ENCODE results near the gene RTN4RL1. TPM values are rescaled to one million over a fixed set of nuclear protein-coding genes. Genes with fewer than 3 reads are reported as not detected.

RTN4RL1 gene
- total RNA-seq, 3 donors from 2014 or later (not counting 1 experiment from before 2014, with no cell fraction given) = 0.15 to 0.23 TPM; not detected in 1

GRCh38 chr17:2037155-2037554 lies 12.0 kb upstream of the RTN4RL1 start:
- Mint-ChIP-seq H3K9me3 (no peaks in the 10 kb centered on the region), H3K4me1 (peaks cover 4% of the 10 kb centered on the region in 2 donors), H3K36me3 (no peaks in the 10 kb centered on the region), H3K4me3 (no peak overlapping the region), H3K27ac (no peak overlapping the region), H3K27me3 (ENCODE audit: low read depth in 2 of 2) (no peaks in the 10 kb centered on the region)
- no peak for TF ChIP-seq CTCF (IDR thresholded peaks at IDR 0.05)
- 97% methylated on average over 10 of the region's 10 CpGs for WGBS (ENCODE audit: insufficient coverage)
- Histone ChIP-seq H3K27ac (ENCODE audit: low read length) (no peak overlapping the region), H3K9me3 (ENCODE audit: control insufficient read depth, insufficient read depth, low read length) (no peaks in the 10 kb centered on the region), H3K4me1 (ENCODE audit: control insufficient read depth, insufficient read depth, low read length) (peaks cover 9% of the 10 kb centered on the region), H3K4me3 (ENCODE audit: low read length) (no peak overlapping the region), H3K27me3 (ENCODE audit: control insufficient read depth, insufficient read depth, low read length) (no peaks in the 10 kb centered on the region), H3K36me3 (ENCODE audit: control insufficient read depth, insufficient read depth, low read length) (peaks cover 29% of the 10 kb centered on the region)
- DNase-seq (no peak), ATAC-seq (no peak)
- intact Hi-C loops (cut with micrococcal nuclease) = loop anchor here (10.0 kb wide), 1 partner anchor 322 kb away; the partner anchor contains the start of gene TLCD2

- H3K4me3 Mint-ChIP-seq = no peak overlapping the region
- ATAC-seq = no peak
- intact Hi-C loops (cut with micrococcal nuclease) = loop anchor here (10.0 kb wide), 1 partner anchor 321 kb away; the partner anchor contains the start of gene TLCD2
Observed at GRCh38 chr17:2035541-2036488, 10.7 kb upstream of the RTN4RL1 start.

GRCh38 chr17:2034806-2035540 lies 9.8 kb upstream of the RTN4RL1 start:
- peaks cover 14% of the 10 kb centered on the region for H3K4me1 ChIP-seq (ENCODE audit: control insufficient read depth, insufficient read depth, low read length)
- H3K27ac ChIP-seq (ENCODE audit: low read length) = no peak overlapping the region
- H3K27me3 ChIP-seq (ENCODE audit: control insufficient read depth, insufficient read depth, low read length) = no peaks in the 10 kb centered on the region
- Mint-ChIP-seq H3K4me3 (no peak overlapping the region), H3K4me1 (peaks cover 11% of the 10 kb centered on the region in 2 donors), H3K27me3 (ENCODE audit: low read depth in 2 of 2) (no peaks in the 10 kb centered on the region), H3K9me3 (no peaks in the 10 kb centered on the region), H3K36me3 (no peaks in the 10 kb centered on the region), H3K27ac (no peak overlapping the region)
- ATAC-seq (no peak), DNase-seq (no peak)
- intact Hi-C loops (cut with micrococcal nuclease) = loop anchor here (10.0 kb wide), 1 partner anchor 320 kb away; the partner anchor contains the start of gene TLCD2
- H3K9me3 ChIP-seq (ENCODE audit: control insufficient read depth, insufficient read depth, low read length) = no peaks in the 10 kb centered on the region
- no peak for TF ChIP-seq CTCF (IDR thresholded peaks at IDR 0.05)
- H3K36me3 ChIP-seq (ENCODE audit: control insufficient read depth, insufficient read depth, low read length) = peaks cover 29% of the 10 kb centered on the region
- 71% methylated on average over 6 of the region's 9 CpGs for WGBS (ENCODE audit: insufficient coverage)
- H3K4me3 ChIP-seq (ENCODE audit: low read length) = no peak overlapping the region

More at GRCh38 chr17:2035541-2036488, 10.7 kb upstream of the RTN4RL1 start:
- no peak for DNase-seq
- Histone ChIP-seq H3K4me1 (ENCODE audit: control insufficient read depth, insufficient read depth, low read length) (peaks cover 8% of the 10 kb centered on the region), H3K27ac (ENCODE audit: low read length) (no peak overlapping the region), H3K4me3 (ENCODE audit: low read length) (no peak overlapping the region), H3K9me3 (ENCODE audit: control insufficient read depth, insufficient read depth, low read length) (no peaks in the 10 kb centered on the region), H3K27me3 (ENCODE audit: control insufficient read depth, insufficient read depth, low read length) (no peaks in the 10 kb centered on the region), H3K36me3 (ENCODE audit: control insufficient read depth, insufficient read depth, low read length) (peaks cover 29% of the 10 kb centered on the region)
- TF ChIP-seq CTCF (IDR thresholded peaks at IDR 0.05) = no peak
- 97% methylated on average over 28 of the region's 29 CpGs for WGBS (ENCODE audit: insufficient coverage)
- Mint-ChIP-seq H3K9me3 (no peaks in the 10 kb centered on the region), H3K4me1 (peaks cover 2 to 3% of the 10 kb centered on the region in 2 donors), H3K27me3 (ENCODE audit: low read depth in 2 of 2) (no peaks in the 10 kb centered on the region), H3K27ac (no peak overlapping the region), H3K36me3 (no peaks in the 10 kb centered on the region)

Data from natural killer cell (primary cell).